ENCODE measurements around the gene OCRL. TPM values are rescaled to one million over a fixed set of nuclear protein-coding genes. Genes with fewer than 3 reads are reported as not detected.

OCRL gene
- 11.7 TPM for polyA plus RNA-seq (2013, experiment 1 of 2)
- polyA plus RNA-seq (2013, experiment 2 of 2): 13.5 TPM

DNA sequence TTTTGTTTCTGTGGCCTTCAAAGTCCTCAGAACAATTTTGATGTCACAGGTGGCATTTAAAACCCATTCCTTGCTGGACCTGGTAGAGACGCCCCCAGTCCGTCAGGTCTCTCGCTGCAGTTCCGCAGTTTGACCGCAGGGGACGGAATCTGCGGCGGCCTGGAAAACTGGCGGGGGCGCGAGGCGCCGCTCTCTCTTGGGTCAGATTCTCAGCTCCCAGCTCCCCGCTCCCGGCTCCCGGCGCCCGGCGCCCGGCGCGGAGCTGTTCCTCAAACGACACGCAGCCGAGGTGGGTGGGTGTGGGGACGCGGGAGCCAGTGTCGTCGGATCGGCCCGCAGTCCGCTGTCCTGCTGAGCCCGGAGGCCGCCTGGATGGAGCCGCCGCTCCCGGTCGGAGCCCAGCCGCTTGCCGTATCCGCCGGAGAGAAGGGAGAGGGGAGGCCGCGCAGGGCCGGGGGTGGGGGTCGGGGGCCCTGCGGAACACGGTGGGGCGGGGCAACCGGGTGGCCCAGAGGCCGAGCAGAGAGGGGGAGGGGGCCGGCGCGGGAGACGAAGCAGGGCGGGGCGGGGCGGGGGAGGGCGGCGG lies at the start of gene OCRL:
OCRL (plus strand) TSS at position 192 of the 586 bp plus-strand sequence; CDS start at position 373, 181 bp downstream.
- peaks cover 18% of the 10 kb centered on the region for H3K36me3 ChIP-seq (ENCODE audit: insufficient read depth, low read length)
- H3K27me3 ChIP-seq (ENCODE audit: insufficient read depth, low read length): no peaks in the 10 kb centered on the region
- H3K4me1 ChIP-seq (ENCODE audit: insufficient read depth, low read length): no peaks in the 10 kb centered on the region
- peak within 1 kb of the TSS; percentile 80; the same call in 1 of the 2 replicates for H3K27ac ChIP-seq (ENCODE audit: low read depth, low read length)
- H3K4me3 ChIP-seq (ENCODE audit: low read length): peak within 1 kb of the TSS; percentile 78
- H3K9me3 ChIP-seq (ENCODE audit: insufficient read depth, low read depth, low read length): no peaks in the 10 kb centered on the region
- peak within 1 kb of the TSS; percentile 82 for H3K9ac ChIP-seq (ENCODE audit: low read depth, low read length)
- 1% methylated on average over 42 of the region's 60 CpGs for WGBS

DNA sequence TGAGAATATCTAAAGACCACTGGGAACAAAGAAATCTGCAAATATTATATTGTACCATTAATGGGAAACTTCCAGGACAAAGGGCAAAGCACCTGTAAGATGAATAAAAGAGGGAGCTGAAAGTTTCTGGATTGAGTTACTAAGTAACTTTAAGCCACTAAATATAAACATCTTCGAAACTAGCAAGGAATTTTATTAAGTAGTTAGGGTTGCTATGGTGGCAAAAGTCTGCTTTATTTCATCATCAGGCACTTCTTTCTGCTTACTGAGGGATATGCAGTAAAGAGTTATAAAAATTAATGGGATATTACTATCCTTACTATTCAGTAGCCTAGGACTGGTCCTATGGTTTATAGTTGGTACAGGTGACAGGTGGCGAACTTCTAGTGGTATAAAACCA lies 49.7 kb upstream of the OCRL start:
- H3K9me3 ChIP-seq (ENCODE audit: insufficient read depth, low read depth, low read length): no peaks in the 10 kb centered on the region
- no peak overlapping the region for H3K9ac ChIP-seq (ENCODE audit: low read depth, low read length)
- H3K4me1 ChIP-seq (ENCODE audit: insufficient read depth, low read length): no peaks in the 10 kb centered on the region
- H3K27ac ChIP-seq (ENCODE audit: low read depth, low read length): no peak overlapping the region
- H3K27me3 ChIP-seq (ENCODE audit: insufficient read depth, low read length): no peaks in the 10 kb centered on the region
- peaks cover 99% of the 10 kb centered on the region for H3K36me3 ChIP-seq (ENCODE audit: insufficient read depth, low read length)
- no peak overlapping the region for H3K4me3 ChIP-seq (ENCODE audit: low read length)
- WGBS: 86% methylated on average over 1 of the region's 2 CpGs

DNA sequence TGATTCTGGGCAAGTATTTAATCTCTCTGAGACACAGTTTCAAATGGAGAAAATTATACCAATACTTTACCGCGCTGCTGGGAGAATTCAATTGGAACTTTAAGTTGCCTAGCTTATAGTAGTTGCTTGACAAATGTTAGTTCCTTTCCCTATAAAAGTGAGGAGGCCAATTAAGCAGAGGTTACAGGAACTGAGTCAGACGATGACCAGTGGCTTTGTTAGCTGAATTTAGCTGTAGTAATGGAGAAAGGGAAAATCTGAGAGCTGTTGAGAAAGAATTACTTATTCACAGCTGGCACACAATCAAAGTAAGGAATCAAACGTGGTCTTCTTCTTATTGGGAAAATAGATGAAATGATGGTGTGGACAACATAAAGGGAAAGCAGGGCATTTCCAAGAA lies 46.4 kb upstream of the OCRL start:
- no peak overlapping the region for H3K4me3 ChIP-seq (ENCODE audit: low read length)
- H3K4me1 ChIP-seq (ENCODE audit: insufficient read depth, low read length): no peaks in the 10 kb centered on the region
- 89% methylated on average over 4 of the region's 4 CpGs for WGBS
- no peaks in the 10 kb centered on the region for H3K27me3 ChIP-seq (ENCODE audit: insufficient read depth, low read length)
- peaks cover 99% of the 10 kb centered on the region for H3K36me3 ChIP-seq (ENCODE audit: insufficient read depth, low read length)
- H3K27ac ChIP-seq (ENCODE audit: low read depth, low read length): no peak overlapping the region
- H3K9me3 ChIP-seq (ENCODE audit: insufficient read depth, low read depth, low read length): no peaks in the 10 kb centered on the region
- H3K9ac ChIP-seq (ENCODE audit: low read depth, low read length): no peak overlapping the region

DNA sequence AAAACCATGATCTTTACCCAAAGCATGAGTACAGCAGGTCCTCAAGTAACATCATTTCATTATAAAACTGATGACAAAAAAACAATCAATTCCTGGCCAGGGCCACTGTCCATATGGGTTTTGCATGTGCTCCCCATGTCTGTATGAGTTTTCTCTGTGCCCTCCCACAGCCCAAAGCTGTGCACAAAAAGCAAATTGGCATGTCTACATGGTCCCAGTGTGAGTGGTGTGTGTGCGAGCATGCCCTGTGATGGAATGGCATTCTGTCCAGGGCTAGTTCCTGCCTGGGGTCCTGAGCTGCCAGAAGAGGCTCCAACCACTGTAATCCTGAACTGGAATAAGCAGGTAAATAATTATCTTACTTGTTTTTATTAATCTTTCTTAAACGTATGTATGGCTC lies 45.2 kb upstream of the OCRL start:
- Histone ChIP-seq H3K27me3 (ENCODE audit: insufficient read depth, low read length) (no peaks in the 10 kb centered on the region), H3K36me3 (ENCODE audit: insufficient read depth, low read length) (peaks cover 99% of the 10 kb centered on the region), H3K9me3 (ENCODE audit: insufficient read depth, low read depth, low read length) (no peaks in the 10 kb centered on the region), H3K9ac (ENCODE audit: low read depth, low read length) (no peak overlapping the region), H3K4me1 (ENCODE audit: insufficient read depth, low read length) (no peaks in the 10 kb centered on the region), H3K4me3 (ENCODE audit: low read length) (no peak overlapping the region), H3K27ac (ENCODE audit: low read depth, low read length) (no peak overlapping the region)
- WGBS: 100% methylated on average over 1 of the region's 2 CpGs

DNA sequence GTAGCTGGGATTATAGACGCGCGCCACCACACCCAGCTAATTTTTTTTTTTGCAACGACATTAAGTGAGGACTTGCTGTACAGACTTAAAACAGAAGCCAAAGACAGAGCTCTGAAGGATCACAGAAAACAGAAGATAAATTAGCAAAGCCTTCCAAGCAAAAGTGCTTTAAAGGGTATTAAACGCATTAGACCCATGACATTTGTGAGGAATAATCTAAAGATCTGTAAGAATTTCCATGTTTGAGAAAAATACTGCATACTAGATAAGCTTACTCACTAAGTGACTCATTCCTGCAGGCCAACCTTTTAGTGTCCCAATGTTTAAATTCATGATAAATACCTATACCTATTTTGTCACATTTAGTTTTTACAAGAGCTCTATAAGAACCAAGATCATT lies 44.2 kb upstream of the OCRL start:
- peaks cover 97% of the 10 kb centered on the region for H3K36me3 ChIP-seq (ENCODE audit: insufficient read depth, low read length)
- H3K27me3 ChIP-seq (ENCODE audit: insufficient read depth, low read length): no peaks in the 10 kb centered on the region
- no peak overlapping the region for H3K9ac ChIP-seq (ENCODE audit: low read depth, low read length)
- WGBS: 100% methylated on average over 5 of the region's 5 CpGs
- no peak overlapping the region for H3K27ac ChIP-seq (ENCODE audit: low read depth, low read length)
- no peaks in the 10 kb centered on the region for H3K9me3 ChIP-seq (ENCODE audit: insufficient read depth, low read depth, low read length)
- H3K4me1 ChIP-seq (ENCODE audit: insufficient read depth, low read length): no peaks in the 10 kb centered on the region
- no peak overlapping the region for H3K4me3 ChIP-seq (ENCODE audit: low read length)

DNA sequence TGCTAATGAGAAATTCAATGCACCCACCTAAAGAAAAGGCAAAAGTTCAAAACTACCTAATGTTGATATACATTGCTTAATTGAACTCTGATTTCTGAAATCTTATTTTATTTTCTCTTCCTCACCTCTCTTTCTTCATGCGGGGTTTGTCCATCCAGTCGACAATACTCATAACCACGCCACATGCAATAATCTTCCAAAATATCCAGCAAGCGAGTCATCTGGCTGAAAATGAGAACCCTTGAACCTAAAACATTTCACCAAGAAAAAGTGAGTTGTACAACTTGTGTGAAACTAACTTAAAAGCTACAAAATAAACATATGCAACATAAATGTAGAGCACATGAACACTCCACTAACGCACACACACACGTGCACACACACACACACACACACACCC lies 43.4 kb upstream of the OCRL start:
- Histone ChIP-seq H3K27me3 (ENCODE audit: insufficient read depth, low read length) (no peaks in the 10 kb centered on the region), H3K9ac (ENCODE audit: low read depth, low read length) (no peak overlapping the region), H3K4me1 (ENCODE audit: insufficient read depth, low read length) (no peaks in the 10 kb centered on the region), H3K4me3 (ENCODE audit: low read length) (no peak overlapping the region), H3K9me3 (ENCODE audit: insufficient read depth, low read depth, low read length) (no peaks in the 10 kb centered on the region), H3K36me3 (ENCODE audit: insufficient read depth, low read length) (peaks cover 92% of the 10 kb centered on the region), H3K27ac (ENCODE audit: low read depth, low read length) (no peak overlapping the region)
- WGBS: 97% methylated on average over 4 of the region's 6 CpGs

DNA sequence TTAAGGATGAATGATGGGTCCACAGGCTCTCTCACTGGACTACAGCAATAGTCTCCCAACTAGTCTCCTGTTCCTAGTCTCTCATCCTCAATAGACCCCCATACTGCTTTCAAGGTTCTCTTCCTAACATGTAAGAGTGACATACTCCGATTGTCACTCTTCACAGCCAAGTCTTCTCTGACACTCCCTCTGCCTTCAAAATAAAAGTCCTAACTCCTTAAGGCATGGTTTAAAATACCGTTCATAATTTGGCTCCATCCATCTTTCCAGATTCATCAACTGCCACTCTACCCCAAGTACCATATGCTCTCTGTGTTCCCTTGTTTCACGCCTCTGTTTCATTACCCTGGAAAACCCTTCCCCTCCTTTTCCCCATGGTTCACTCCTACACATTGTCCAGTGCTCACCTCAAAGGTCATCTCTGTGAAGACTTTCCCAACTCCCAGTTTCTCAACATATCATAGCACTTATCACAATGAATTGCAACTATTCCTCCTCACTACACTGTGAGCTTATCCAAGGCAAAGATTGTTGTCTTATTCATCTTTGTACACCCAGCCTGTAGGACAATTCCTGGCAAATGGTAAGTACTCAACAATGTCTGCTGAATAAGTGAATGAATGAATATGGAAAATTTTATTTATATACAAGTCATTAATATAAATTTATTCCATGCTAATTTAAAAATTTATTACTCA lies 42.8 kb upstream of the OCRL start:
- Histone ChIP-seq H3K4me3 (ENCODE audit: low read length) (no peak overlapping the region), H3K4me1 (ENCODE audit: insufficient read depth, low read length) (no peaks in the 10 kb centered on the region), H3K36me3 (ENCODE audit: insufficient read depth, low read length) (peaks cover 91% of the 10 kb centered on the region), H3K27ac (ENCODE audit: low read depth, low read length) (no peak overlapping the region), H3K9ac (ENCODE audit: low read depth, low read length) (no peak overlapping the region), H3K9me3 (ENCODE audit: insufficient read depth, low read depth, low read length) (no peaks in the 10 kb centered on the region), H3K27me3 (ENCODE audit: insufficient read depth, low read length) (no peaks in the 10 kb centered on the region)
- WGBS: 91% methylated on average over 3 of the region's 3 CpGs

DNA sequence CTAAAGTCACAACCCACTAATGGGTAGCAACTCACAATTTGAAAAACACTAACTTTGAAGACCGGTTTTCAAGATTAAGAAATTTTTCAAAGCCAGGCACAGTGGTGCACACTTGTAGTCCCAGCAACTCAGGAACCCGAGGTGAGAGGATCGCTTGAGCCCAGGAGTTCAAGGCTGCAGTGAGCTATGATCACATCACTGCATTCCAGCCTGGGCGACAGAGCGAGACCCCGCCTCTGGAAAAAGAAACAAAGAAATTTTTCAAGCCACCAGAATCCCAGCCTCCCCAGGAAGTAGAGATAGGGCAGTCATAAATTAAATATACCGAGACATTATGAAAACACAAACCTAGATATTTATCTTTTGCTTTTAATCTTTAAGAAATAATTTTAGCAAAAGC lies 29.7 kb upstream of the OCRL start:
- no peak overlapping the region for H3K27ac ChIP-seq (ENCODE audit: low read depth, low read length)
- WGBS: 91% methylated on average over 3 of the region's 7 CpGs
- no peaks in the 10 kb centered on the region for H3K4me1 ChIP-seq (ENCODE audit: insufficient read depth, low read length)
- peaks cover 88% of the 10 kb centered on the region for H3K36me3 ChIP-seq (ENCODE audit: insufficient read depth, low read length)
- no peak overlapping the region for H3K4me3 ChIP-seq (ENCODE audit: low read length)
- H3K27me3 ChIP-seq (ENCODE audit: insufficient read depth, low read length): no peaks in the 10 kb centered on the region
- H3K9ac ChIP-seq (ENCODE audit: low read depth, low read length): no peak overlapping the region
- no peaks in the 10 kb centered on the region for H3K9me3 ChIP-seq (ENCODE audit: insufficient read depth, low read depth, low read length)

DNA sequence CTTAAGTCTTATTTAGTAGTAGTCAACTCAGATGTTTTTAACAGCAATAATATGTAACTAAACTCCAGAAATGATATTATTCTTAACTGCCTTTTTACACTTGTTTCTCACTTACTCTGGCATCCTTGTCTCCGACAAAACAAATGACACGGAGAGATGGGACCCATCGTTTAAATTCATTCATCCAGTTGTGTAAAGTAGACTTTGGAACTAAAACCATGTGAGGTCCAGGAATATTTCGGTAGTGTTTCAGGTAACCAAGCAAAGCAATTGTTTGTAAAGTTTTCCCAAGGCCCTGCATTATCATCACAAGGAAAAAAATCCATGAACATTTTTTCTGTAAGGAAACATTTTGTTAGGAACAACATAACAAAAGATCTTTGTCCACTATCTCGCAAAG lies 28.4 kb upstream of the OCRL start:
- H3K9ac ChIP-seq (ENCODE audit: low read depth, low read length): no peak overlapping the region
- 98% methylated on average over 5 of the region's 5 CpGs for WGBS
- H3K4me3 ChIP-seq (ENCODE audit: low read length): no peak overlapping the region
- H3K4me1 ChIP-seq (ENCODE audit: insufficient read depth, low read length): no peaks in the 10 kb centered on the region
- no peaks in the 10 kb centered on the region for H3K9me3 ChIP-seq (ENCODE audit: insufficient read depth, low read depth, low read length)
- no peak overlapping the region for H3K27ac ChIP-seq (ENCODE audit: low read depth, low read length)
- H3K27me3 ChIP-seq (ENCODE audit: insufficient read depth, low read length): no peaks in the 10 kb centered on the region
- peaks cover 89% of the 10 kb centered on the region for H3K36me3 ChIP-seq (ENCODE audit: insufficient read depth, low read length)

DNA sequence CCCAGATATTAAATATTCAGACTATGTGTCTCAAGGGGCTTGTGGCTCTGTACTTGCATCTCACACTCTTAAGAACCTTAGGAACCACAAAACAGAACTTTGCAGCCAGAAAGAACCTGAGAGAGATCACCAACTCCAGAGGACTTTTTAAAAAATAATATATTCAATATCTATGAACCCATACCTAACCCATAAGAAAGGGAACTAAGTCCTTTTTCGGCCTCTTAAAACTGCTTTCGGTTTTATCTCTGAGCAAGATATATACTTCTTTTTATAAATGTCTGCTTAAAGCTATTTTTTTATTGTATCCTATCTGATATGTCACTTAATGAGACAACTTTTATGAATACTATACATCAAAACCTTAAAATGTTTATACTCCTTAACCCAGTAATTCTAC lies 27.6 kb upstream of the OCRL start:
- Histone ChIP-seq H3K27me3 (ENCODE audit: insufficient read depth, low read length) (no peaks in the 10 kb centered on the region), H3K4me1 (ENCODE audit: insufficient read depth, low read length) (no peaks in the 10 kb centered on the region), H3K36me3 (ENCODE audit: insufficient read depth, low read length) (peaks cover 86% of the 10 kb centered on the region), H3K4me3 (ENCODE audit: low read length) (no peak overlapping the region), H3K27ac (ENCODE audit: low read depth, low read length) (no peak overlapping the region), H3K9ac (ENCODE audit: low read depth, low read length) (no peak overlapping the region), H3K9me3 (ENCODE audit: insufficient read depth, low read depth, low read length) (no peaks in the 10 kb centered on the region)
- no CpG with 5 or more reads among the region's 2 CpGs for whole genome bisulfite sequencing

DNA sequence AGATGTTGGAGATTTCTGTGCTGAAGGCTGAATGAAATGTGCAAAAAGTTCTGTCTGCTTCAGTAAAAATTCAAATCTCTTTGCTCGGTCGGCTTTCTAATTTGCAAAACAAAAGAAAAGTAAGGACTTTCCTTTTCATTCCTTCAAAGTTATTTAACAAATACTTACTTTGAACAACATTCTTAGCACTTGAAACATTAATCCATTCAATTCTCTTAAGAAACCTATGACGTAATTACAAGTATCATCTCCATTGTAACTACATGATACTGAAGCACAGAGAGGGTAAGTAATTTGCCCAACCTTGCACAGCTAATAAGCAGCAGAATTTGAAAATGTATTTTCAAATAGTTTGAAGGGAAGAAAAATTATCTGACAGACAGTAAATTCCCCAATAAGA lies 23.7 kb upstream of the OCRL start:
- H3K9ac ChIP-seq (ENCODE audit: low read depth, low read length): no peak overlapping the region
- H3K27ac ChIP-seq (ENCODE audit: low read depth, low read length): no peak overlapping the region
- no peaks in the 10 kb centered on the region for H3K4me1 ChIP-seq (ENCODE audit: insufficient read depth, low read length)
- no peaks in the 10 kb centered on the region for H3K27me3 ChIP-seq (ENCODE audit: insufficient read depth, low read length)
- peaks cover 52% of the 10 kb centered on the region for H3K36me3 ChIP-seq (ENCODE audit: insufficient read depth, low read length)
- 69% methylated on average over 3 of the region's 3 CpGs for WGBS
- no peaks in the 10 kb centered on the region for H3K9me3 ChIP-seq (ENCODE audit: insufficient read depth, low read depth, low read length)
- no peak overlapping the region for H3K4me3 ChIP-seq (ENCODE audit: low read length)

All from HUES64 (cell line).